Testis (tissue), 3 donors: ENCODE data around the gene STS. TPM values are rescaled to one million over a fixed set of nuclear protein-coding genes. Genes with fewer than 3 reads are reported as not detected.

ENCODE experiments used
- DNase-seq: peaks from one replicate; pipeline ENCODE4 v3.0.0-alpha.2; 2019
- H3K27ac ChIP-seq, 2 donors: fragments of 200-600 bp; sonication (generic); one replicate each; pipeline ENCODE4 v1.5.1; 2019
- H3K27me3 ChIP-seq: fragments of 200-600 bp; sonication (generic); one replicate; pipeline ENCODE4 v1.5.1; 2019
- H3K36me3 ChIP-seq: fragments of 200-600 bp; sonication (generic); one replicate; pipeline ENCODE4 v1.5.1; 2017; ENCODE audit warnings: low read depth; ENCODE audit errors: missing control alignments
- H3K4me1 ChIP-seq: fragments of 200-600 bp; sonication (generic); one replicate; pipeline ENCODE4 v1.5.1; 2019
- H3K4me3 ChIP-seq, 2 donors: fragments of 200-600 bp; sonication (generic); one replicate each; pipeline ENCODE4 v1.5.1; 2017 to 2019
- H3K9me3 ChIP-seq: fragments of 200-600 bp; sonication (generic); one replicate; pipeline ENCODE4 v1.5.1; 2017
- CTCF ChIP-seq, 3 experiments: fragments of 450-650 bp in 2 of 3; fragments of 200-600 bp in 1 of 3; sonication (generic) in 1 of 3; IDR thresholded peaks; one replicate each; pipeline ENCODE4 v1.5.1; 2016 to 2019; ENCODE audit warnings: antibody characterized with exemption in 3 of 3, mild to moderate bottlenecking in 2 of 3, moderate library complexity in 1 of 3
- POLR2A ChIP-seq: fragments of 450-650 bp; IDR thresholded peaks from one replicate; pipeline ENCODE4 v1.6.1; 2017; ENCODE audit warnings: antibody characterized with exemption, mild to moderate bottlenecking, moderate library complexity
- WGBS, 2 donors: methylation state at CpG; one replicate each; pipeline ENCODE4 v1.1.5; 2018; 5-methylcytosine and 5-hydroxymethylcytosine counted together
- intact Hi-C: fragments of 100-400 bp; cut with DNase I; formaldehyde crosslinking; loops from one replicate; pipeline ENCODE4 v1.15.1; 2023; ENCODE audit warnings: low total_unique reads
- microRNA-seq, 2 donors: library from miRNA; unstranded; fragments of <30 nt; microRNA quantifications; one replicate each; pipeline ENCODE4, GENCODE V29; 2016; ENCODE audit warnings: borderline number of aligned reads in 2 of 2, borderline replicate concordance in 1 of 2
- polyA plus RNA-seq: library from polyadenylated mRNA; stranded (reverse); fragments of 350-450 nt; fragmentation: Illumina TruSeq; extraction: RNeasy Lipid Tissue Mini Kit (QIAGEN cat#74804); gene quantifications from one replicate; pipeline ENCODE4 v1.2.3, GENCODE V29; 2014; ENCODE audit warnings: low read depth, low replicate concordance; ENCODE audit not compliant: insufficient read depth
- small RNA-seq, 2 donors: library from RNA; depleted of rRNA; stranded (forward); fragments of <200 nt; gene quantifications; one replicate each; pipeline ENCODE3, GENCODE V24; 2016
- total RNA-seq, 2 donors: library from RNA; depleted of rRNA; stranded (reverse); fragments of >200 nt; gene quantifications; one replicate each; pipeline ENCODE4 v1.2.3, GENCODE V29; 2016

The STS gene
- total and polyA plus RNA-seq, 3 donors from 2014 or later = 3.5 to 5.0 (median 4.6) TPM

- Histone ChIP-seq H3K27me3 (no peaks in the 10 kb centered on the region), H3K4me1 (no peaks in the 10 kb centered on the region), H3K36me3 (no peaks in the 10 kb centered on the region), H3K9me3 (no peaks in the 10 kb centered on the region), H3K4me3 (no peak overlapping the region), H3K27ac (no peak overlapping the region)
- TF ChIP-seq CTCF (IDR thresholded peaks at IDR 0.05) (no peak), POLR2A (no peak)
- WGBS, 2 donors = 95 to 100% methylated on average over 1 to 2 of the region's 2 CpGs
- no peak for DNase-seq
- intact Hi-C loops = no loop called here
These were observed 42.6 kb downstream of the STS start for GRCh38 chrX:7190157-7190556.

DNA sequence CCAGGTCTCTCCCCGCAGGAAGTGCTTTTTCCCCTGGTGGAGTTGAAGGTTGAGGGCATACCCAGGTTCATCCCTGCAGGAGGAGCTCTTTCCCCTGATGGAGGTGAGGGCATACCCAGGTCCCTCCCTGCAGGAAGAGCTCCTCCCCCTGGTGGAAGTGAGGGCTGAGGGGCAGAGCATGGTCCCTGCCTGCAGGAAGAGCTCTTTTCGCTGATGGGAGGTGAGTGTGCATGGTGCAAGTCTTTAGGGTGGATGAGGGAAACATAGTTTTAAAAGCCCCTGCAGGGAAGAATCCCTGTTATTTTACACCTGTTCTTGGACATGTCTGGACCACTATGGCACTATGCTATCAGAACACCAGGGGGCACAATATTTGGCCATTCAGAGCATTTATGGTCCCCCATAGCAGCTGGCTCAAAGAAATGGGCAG, 44.2 kb downstream of the STS start:
- no peaks in the 10 kb centered on the region for H3K27me3 ChIP-seq
- no peaks in the 10 kb centered on the region for H3K9me3 ChIP-seq
- TF ChIP-seq POLR2A (no peak), CTCF (IDR thresholded peaks at IDR 0.05) (no peak)
- no peak for DNase-seq
- intact Hi-C loops = no loop called here
- 80 to 90% methylated on average over 1 to 2 of the region's 2 CpGs for WGBS, 2 donors
- H3K4me3 ChIP-seq = no peak overlapping the region
- no peak overlapping the region for H3K27ac ChIP-seq
- no peaks in the 10 kb centered on the region for H3K36me3 ChIP-seq
- H3K4me1 ChIP-seq = no peaks in the 10 kb centered on the region

GRCh38 chrX:7192871-7193270, 45.4 kb downstream of the STS start:
- 81 to 97% methylated on average over 2 to 7 of the region's 7 CpGs for WGBS, 2 donors
- H3K9me3 ChIP-seq = no peaks in the 10 kb centered on the region
- no peak for DNase-seq
- H3K4me1 ChIP-seq = no peaks in the 10 kb centered on the region
- no peaks in the 10 kb centered on the region for H3K36me3 ChIP-seq
- intact Hi-C loops = no loop called here
- H3K4me3 ChIP-seq = no peak overlapping the region
- no peaks in the 10 kb centered on the region for H3K27me3 ChIP-seq
- TF ChIP-seq POLR2A = no peak
- TF ChIP-seq CTCF (IDR thresholded peaks at IDR 0.05) = no peak
- H3K27ac ChIP-seq = no peak overlapping the region

GRCh38 chrX:7194606-7195005, 47.1 kb downstream of the STS start:
- intact Hi-C loops = no loop called here
- DNase-seq = no peak
- WGBS, 2 donors = 93 to 96% methylated on average over 9 to 11 of the region's 11 CpGs
- no peak overlapping the region for H3K4me3 ChIP-seq
- H3K4me1 ChIP-seq = no peaks in the 10 kb centered on the region
- H3K36me3 ChIP-seq = no peaks in the 10 kb centered on the region
- no peak overlapping the region for H3K27ac ChIP-seq
- no peaks in the 10 kb centered on the region for H3K9me3 ChIP-seq
- TF ChIP-seq CTCF (IDR thresholded peaks at IDR 0.05) (no peak), POLR2A (no peak)
- H3K27me3 ChIP-seq = no peaks in the 10 kb centered on the region

Small RNA genes lying within 50 kb of the gene (microRNA-seq; reads per million reads assigned to microRNA genes)
- 0 reads per million in 2 donors for gene MIR4767

Small RNA genes lying within 50 kb of the gene (small RNA-seq; reads per million reads assigned to genes)
- gene MIR4767 = 0 to 0.18 reads per million in 2 donors

Other genes starting within 250 kb of the STS start
- gene PUDP, start 441 bp downstream of the STS start, total RNA-seq = 10 to 100 TPM; 10.2 to 15.5 TPM
- 8.8 TPM for gene PUDP, start 441 bp downstream of the STS start, polyA plus RNA-seq